Stimulated activated CD4-positive, alpha-beta T cell treated with anti-CD3 and anti-CD28 coated beads, Interleukin-15, amount 100 ng/mL, for 1 hour (primary cell): Measurements from ENCODE around the gene BMPR1B.

ENCODE experiments used
- DNase-seq, 2 donors: peaks; one replicate each; pipeline ENCODE4 v3.0.0-alpha.2; 2020; ENCODE audit warnings: low read depth in 1 of 2, low spot score in 1 of 2

The BMPR1B gene

DNA sequence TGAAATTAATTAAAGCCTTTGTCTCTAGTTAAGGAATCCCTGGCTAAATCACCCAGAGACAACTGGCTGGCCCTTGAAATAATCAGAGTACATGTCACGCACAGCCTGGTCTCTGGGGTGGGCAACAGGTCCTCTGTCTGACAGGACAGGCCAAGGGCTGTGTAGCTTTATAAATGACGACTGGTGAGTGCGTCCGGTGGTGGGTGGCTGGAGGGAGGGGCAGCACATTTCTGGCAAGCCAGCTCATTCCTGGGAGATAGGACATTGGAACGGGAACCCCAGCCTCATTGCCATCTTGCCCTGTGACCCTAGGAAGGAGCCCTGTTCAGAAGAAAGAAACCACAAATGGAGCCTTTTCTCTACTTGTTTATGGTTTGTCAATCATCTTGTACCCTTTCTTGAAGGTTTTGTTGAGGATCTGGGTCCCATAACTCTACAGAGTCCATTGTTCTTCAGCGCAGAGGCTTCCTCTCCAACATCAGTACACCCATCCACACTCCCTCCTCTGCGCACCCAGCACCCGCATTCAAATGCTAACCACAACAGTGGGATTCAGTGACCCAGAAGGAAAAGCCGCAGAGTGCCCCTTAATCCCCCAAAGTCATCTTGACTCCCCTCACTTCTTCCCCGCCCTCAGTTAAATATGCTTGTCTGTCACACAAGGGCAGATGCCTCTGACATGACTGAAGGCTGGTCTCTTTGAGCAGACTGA, 422.9 kb downstream of the BMPR1B start:
- no peak for DNase-seq

GRCh38 chr4:95181243-95181995, 423.7 kb downstream of the BMPR1B start:
- no peak for DNase-seq

GRCh38 chr4:95181996-95182306, 424.2 kb downstream of the BMPR1B start:
- no peak for DNase-seq

DNA sequence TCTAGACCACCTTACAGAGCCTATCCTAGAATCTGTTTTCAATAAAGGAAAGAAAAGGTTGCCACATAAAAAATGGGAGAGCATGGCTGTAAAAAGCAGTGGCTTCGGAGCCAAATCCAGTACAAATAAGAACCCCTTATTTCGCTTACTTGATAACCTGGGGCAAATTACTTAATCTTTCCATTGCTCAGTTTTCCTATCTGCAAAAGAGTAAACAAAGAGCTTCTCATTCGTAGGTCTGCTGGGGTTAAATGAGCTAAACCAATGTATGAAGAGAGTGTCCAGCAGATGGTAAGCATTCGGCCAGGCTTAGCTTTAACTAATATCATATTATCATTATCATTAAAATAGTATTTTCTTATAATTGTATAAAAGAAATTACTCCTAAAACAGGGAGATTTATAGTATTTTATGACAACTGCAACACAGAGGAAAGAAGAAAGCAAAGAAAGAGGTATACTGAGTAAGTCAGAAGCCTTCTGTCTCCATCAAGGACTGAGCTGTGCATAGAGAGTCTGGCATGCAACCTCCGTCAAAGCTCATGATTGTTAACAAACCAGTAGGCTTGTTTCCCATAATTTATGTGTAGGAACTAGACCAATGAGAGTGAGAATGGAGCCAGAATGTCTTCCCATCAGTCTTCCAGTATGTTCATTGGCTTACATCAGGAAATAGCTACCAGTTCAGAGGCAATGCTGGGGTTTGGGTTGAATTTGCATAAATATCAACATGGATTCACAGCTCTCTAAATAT, 426.1 kb downstream of the BMPR1B start:
- DNase-seq, result no peak

GRCh38 chr4:95186666-95187065, 428.9 kb downstream of the BMPR1B start:
- DNase-seq, result no peak

DNA sequence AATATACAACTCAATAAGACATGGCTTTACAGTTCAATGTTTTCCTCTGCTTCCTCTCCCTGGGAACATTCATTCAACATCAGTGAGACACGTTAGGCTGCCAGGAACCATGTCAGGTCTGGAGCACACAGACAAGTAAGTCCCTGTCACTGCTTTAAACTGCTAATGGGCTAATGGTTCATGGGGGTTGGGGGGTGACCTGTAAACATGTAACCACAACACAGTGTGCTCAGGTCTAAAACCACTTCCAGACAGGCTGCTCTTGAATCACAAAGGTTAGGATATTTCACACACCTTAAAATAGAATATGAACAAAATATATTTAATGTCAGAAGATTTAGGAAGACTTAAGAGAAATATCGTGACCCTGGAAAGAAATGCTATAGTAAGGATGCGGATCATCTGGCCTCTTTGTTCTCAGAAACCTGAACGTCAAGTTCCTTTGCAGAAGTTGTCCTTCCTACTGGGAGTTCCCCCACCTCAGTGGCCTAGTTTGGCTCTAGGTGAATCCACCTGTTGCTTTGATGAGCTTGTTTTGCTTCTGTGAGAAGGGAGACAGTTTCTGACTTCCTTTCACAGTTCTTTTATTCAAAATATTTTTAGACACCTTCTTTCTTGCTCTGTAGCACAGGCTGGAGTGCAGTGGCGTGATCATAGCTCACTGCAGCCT, 431.1 kb downstream of the BMPR1B start:
- no peak for DNase-seq

DNA sequence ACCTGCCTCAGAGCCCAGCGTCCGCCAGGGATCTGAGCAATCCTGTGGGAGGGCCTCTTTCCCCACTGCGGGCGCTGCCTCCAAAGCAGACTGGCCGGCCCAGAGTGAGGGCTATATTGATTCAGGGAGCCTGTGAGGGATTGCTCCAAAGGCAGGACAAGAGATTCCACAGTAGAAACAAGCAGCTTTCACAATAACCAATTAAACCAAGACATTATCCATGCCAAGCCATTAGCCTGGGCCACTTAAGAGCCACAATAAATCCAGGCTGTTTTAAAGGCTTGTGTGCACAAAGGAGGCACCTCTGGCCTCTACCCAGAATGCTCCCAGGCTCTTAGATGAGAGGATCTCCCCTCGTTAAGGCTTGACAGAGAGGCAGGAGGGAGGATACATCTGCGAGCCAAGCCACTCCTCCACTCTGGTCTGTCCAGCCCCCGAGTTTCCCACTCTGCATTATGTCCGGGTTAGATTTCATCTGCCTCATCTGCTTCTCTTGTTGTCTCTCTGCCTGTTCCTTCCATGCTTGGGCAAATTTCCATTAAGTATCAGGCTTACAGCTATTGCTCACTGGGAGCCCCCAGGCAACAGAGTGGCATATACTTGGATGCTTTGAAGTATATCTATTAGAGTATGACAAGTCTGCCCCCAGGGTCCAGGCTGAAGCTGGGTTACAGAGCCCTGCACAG, 433.1 kb downstream of the BMPR1B start:
- no peak for DNase-seq

GRCh38 chr4:95191537-95191936, 433.8 kb downstream of the BMPR1B start:
- no peak for DNase-seq

GRCh38 chr4:95193391-95194224, 435.9 kb downstream of the BMPR1B start:
- DNase-seq, result no peak

DNA sequence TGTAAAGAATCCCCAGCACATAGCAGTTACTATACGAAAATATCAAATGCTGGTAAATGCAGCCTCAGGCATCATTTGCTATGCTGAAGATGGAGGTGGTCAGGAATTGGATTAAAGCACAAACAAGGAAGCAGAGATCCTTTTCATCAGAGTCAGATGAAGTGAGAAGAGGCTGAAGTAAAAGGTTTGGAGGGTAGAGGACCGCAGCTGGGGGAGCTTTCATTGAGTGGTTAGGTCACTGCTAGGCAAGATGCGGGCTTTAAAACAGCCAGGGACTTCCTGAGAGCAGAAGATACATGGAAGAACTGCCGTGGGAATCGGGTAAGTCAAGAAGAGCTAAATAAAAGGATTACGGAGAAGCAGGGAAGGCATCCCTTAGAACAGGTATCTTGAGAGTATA, 439.6 kb downstream of the BMPR1B start:
- DNase-seq, result no peak

DNA sequence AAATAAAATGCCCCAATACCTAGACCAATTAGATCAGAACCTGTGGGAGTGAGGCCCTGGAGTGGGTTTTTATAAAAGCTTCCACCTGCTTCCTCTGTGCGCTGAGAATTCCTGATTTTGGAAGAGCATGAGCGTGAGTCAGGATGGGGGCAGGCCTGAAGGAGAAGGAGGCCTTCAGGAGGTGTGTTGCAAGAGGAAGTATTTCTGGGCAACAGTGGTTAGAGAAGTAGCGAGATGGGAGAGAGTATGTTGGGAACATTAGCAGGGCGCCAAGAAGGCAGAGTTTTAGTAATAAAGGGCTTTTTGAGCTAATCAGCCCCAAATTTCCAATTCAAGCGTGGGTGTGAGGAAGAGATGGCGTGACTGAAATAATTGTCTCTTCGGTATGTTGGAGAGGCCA, 441.2 kb downstream of the BMPR1B start:
- no peak for DNase-seq

DNA sequence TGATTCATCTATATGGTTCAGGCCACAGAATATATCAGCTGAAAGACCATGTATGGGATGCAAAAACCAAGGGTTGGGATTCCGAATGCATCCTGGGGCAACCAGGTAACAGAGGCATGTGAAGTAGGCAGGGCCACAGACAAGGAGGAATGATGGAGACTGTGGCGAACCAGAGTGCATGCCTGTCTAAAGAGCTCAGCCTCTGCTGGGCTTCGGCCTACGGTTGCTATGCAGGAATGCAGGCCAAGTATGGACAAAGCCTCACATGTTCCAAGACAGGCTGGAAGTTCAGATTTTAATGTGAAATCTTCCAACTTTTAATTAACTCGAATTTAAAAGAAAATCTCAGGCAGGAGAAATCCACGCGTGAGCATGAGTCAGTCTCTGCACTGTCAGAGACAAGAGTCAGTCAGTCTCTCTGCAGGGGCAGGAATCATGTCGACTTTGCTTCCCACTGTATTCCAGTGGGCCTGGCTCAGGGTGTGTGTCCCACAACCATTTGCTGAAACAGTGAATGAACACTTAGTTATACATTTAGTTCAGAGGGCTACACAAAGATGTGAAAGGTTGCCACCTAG, 446.6 kb downstream of the BMPR1B start:
- no peak for DNase-seq

DNA sequence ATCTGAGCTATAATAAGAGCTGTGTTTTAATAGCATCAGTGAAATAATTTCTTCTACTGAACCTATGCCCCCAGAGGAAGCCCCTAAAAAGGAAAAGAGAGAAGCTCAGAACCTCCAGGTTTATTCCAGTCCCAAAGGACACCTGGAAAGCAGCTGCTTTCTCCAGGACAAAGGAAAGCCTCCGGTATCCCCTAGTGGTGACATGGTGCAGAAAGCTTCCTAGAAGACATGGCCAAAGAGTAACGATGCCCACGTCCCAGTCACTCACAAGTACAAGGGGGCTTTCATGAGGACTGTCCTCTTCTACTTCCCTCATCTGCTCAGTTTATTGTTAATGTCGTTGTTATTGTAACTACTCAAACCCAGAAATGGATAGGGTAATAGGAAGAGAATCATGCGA, 447.1 kb downstream of the BMPR1B start:
- no peak for DNase-seq
